ENCODE data around the gene SMCO3. TPM values are rescaled to one million over a fixed set of nuclear protein-coding genes. Genes with fewer than 3 reads are reported as not detected.
"Not testable (repeated sequence)": the region's sequence is repeated elsewhere in the genome, so short reads cannot be mapped to it uniquely, and the experiment has no call there.

Gene SMCO3
- total and polyA plus RNA-seq, 10 of the 15 experiments (the other 5 are each of a cell fraction or from before 2014, with no cell fraction given) = 0.05 to 0.35 (median 0.10) TPM; not detected in 6

DNA sequence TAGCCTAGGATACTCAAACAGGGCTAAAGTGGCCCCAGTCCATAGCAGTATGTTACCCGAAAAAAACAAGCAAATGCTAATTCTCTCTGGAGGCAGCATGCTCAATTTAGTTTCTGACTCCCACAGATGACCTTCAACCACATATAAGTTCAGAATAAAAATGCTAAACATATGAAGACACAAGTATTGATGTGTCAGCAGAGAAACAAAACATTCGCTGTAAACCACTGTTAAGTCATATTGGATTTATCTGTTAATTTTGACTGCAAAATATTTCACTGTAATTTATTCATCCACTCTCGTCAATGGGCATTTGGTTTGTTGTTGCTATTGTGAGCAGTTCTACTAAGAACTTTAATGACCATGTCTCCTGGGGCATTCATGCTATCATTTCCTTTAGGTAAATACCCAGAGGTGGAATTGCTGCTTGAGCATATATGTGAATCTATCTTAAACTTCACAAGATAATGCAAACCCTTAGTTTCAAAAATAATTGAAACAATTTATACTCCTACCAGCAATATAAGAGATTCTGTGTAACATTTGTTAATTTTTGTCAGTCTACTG is 47.2 kb downstream of the SMCO3 start:
- Histone ChIP-seq H3K4me1 (ENCODE audit: control insufficient read depth, insufficient read depth, low read length) (no peaks in the 10 kb centered on the region), H3K9ac (ENCODE audit: control insufficient read depth, insufficient read depth, low read length) (no peak overlapping the region), H3K27ac (ENCODE audit: control insufficient read depth, insufficient read depth) (no peak overlapping the region), H3K79me2 (ENCODE audit: control insufficient read depth, insufficient read depth, low read length) (peaks cover 57% of the 10 kb centered on the region), H3K27me3 (replicated peaks in 1 of 2; ENCODE audit: control insufficient read depth in 2 of 2, insufficient read depth in 2 of 2, low read length in 1 of 2) (no peaks in the 10 kb centered on the region), H3K9me3 (replicated peaks; ENCODE audit: control insufficient read depth, insufficient read depth, low read length) (peaks cover 20% of the 10 kb centered on the region), H4K20me1 (ENCODE audit: control insufficient read depth, insufficient read depth) (no peaks in the 10 kb centered on the region), H3K4me3 (peak overlapping the region; percentile 83; the same call in 1 of the 2 replicates), H3K4me2 (ENCODE audit: control insufficient read depth, insufficient read depth) (peak overlapping the region; percentile 15), H2AFZ (ENCODE audit: control insufficient read depth, low read depth, low read length) (no peak overlapping the region), H3K36me3 (ENCODE audit: control insufficient read depth in 2 of 2, insufficient read depth in 2 of 2, low read length in 1 of 2) (peaks cover 0 to 9% of the 10 kb centered on the region in 2 experiments; a peak in 2 of 4 replicates)
- TF ChIP-seq, protein P1, sequence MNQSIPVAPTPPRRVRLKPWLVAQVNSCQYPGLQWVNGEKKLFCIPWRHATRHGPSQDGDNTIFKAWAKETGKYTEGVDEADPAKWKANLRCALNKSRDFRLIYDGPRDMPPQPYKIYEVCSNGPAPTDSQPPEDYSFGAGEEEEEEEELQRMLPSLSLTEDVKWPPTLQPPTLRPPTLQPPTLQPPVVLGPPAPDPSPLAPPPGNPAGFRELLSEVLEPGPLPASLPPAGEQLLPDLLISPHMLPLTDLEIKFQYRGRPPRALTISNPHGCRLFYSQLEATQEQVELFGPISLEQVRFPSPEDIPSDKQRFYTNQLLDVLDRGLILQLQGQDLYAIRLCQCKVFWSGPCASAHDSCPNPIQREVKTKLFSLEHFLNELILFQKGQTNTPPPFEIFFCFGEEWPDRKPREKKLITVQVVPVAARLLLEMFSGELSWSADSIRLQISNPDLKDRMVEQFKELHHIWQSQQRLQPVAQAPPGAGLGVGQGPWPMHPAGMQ (IDR thresholded peaks at IDR 0.05; ENCODE audit: borderline replicate concordance) = no peak
- TF ChIP-seq, protein P2, sequence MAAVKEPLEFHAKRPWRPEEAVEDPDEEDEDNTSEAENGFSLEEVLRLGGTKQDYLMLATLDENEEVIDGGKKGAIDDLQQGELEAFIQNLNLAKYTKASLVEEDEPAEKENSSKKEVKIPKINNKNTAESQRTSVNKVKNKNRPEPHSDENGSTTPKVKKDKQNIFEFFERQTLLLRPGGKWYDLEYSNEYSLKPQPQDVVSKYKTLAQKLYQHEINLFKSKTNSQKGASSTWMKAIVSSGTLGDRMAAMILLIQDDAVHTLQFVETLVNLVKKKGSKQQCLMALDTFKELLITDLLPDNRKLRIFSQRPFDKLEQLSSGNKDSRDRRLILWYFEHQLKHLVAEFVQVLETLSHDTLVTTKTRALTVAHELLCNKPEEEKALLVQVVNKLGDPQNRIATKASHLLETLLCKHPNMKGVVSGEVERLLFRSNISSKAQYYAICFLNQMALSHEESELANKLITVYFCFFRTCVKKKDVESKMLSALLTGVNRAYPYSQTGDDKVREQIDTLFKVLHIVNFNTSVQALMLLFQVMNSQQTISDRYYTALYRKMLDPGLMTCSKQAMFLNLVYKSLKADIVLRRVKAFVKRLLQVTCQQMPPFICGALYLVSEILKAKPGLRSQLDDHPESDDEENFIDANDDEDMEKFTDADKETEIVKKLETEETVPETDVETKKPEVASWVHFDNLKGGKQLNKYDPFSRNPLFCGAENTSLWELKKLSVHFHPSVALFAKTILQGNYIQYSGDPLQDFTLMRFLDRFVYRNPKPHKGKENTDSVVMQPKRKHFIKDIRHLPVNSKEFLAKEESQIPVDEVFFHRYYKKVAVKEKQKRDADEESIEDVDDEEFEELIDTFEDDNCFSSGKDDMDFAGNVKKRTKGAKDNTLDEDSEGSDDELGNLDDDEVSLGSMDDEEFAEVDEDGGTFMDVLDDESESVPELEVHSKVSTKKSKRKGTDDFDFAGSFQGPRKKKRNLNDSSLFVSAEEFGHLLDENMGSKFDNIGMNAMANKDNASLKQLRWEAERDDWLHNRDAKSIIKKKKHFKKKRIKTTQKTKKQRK (IDR thresholded peaks at IDR 0.05; ENCODE audit: low read depth, low read length) = no peak
- TF ChIP-seq, protein P3, sequence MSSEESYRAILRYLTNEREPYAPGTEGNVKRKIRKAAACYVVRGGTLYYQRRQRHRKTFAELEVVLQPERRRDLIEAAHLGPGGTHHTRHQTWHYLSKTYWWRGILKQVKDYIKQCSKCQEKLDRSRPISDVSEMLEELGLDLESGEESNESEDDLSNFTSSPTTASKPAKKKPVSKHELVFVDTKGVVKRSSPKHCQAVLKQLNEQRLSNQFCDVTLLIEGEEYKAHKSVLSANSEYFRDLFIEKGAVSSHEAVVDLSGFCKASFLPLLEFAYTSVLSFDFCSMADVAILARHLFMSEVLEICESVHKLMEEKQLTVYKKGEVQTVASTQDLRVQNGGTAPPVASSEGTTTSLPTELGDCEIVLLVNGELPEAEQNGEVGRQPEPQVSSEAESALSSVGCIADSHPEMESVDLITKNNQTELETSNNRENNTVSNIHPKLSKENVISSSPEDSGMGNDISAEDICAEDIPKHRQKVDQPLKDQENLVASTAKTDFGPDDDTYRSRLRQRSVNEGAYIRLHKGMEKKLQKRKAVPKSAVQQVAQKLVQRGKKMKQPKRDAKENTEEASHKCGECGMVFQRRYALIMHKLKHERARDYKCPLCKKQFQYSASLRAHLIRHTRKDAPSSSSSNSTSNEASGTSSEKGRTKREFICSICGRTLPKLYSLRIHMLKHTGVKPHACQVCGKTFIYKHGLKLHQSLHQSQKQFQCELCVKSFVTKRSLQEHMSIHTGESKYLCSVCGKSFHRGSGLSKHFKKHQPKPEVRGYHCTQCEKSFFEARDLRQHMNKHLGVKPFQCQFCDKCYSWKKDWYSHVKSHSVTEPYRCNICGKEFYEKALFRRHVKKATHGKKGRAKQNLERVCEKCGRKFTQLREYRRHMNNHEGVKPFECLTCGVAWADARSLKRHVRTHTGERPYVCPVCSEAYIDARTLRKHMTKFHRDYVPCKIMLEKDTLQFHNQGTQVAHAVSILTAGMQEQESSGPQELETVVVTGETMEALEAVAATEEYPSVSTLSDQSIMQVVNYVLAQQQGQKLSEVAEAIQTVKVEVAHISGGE (CRISPR knock-in tag; IDR thresholded peaks at IDR 0.05) = no peak
- peak; percentile 34; the same call in 1 of the 2 replicates for TF ChIP-seq POLR2AphosphoS2 (IDR thresholded peaks at IDR 0.05; ENCODE audit: low read depth, low read length)
- ChIA-PET RAD21 (ENCODE audit: unreplicated experiment) (no interaction called here), CTCF (interaction anchor here (1.3 kb wide), 1 partner anchor 36 kb away, joined by 3 read pairs; the partner anchor contains the start of genes C12orf60 and WBP11), SMC1A (ENCODE audit: uncharacterized antibody, unreplicated experiment) (no interaction called here), POLR2A (no interaction called here)
- no peak for DNase-seq (ENCODE audit: low read depth, low spot score)
- FAIRE-seq = no peak
- BruUV-seq (replicated peaks) = no TSS peak
- 56% methylated on average over 3 of the region's 3 CpGs for WGBS (ENCODE audit: insufficient coverage, insufficient replicate concordance, low lambda C conversion rate, missing lambda C conversion rate)
- intact Hi-C loops (cut with micrococcal nuclease; ENCODE audit: unreplicated experiment) = loop anchor here (5.0 kb wide), 1 partner anchor 144 kb away; no protein-coding TSS in a partner anchor
- in situ Hi-C loops (cut with MboI) = loop anchor here (25.0 kb wide), 1 partner anchor 1871 kb away; no protein-coding TSS in a partner anchor
- no peak for ATAC-seq

DNA sequence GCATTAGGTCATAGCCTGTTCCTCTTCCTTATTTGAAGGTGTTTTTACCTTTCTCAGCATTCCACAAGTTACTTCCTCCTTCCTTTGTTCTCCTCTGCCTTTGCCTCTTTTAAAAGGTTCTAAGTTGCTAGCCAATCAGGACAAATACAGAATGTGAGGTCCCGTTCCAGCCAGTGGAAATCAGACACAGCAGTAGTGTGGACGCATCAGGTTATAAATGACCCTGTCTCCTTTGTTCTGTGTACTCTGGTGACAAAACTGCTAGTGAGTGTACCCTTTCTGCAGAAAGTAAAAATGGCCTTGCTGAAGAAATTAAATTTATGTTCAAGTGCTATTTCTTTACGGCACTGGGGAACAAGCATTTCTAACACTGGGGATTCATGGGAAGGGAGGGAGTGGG is 48.0 kb downstream of the SMCO3 start:
- ATAC-seq; BruUV-seq (replicated peaks); H3K4me1 ChIP-seq (ENCODE audit: control insufficient read depth, insufficient read depth, low read length); RAD21 ChIA-PET (ENCODE audit: unreplicated experiment); H3K27me3 ChIP-seq (replicated peaks in 1 of 2; ENCODE audit: control insufficient read depth in 2 of 2, insufficient read depth in 2 of 2, low read length in 1 of 2); H2AFZ ChIP-seq (ENCODE audit: control insufficient read depth, low read depth, low read length); DNase-seq (ENCODE audit: low read depth, low spot score); H3K9ac ChIP-seq (ENCODE audit: control insufficient read depth, insufficient read depth, low read length); H3K4me2 ChIP-seq (ENCODE audit: control insufficient read depth, insufficient read depth); H3K27ac ChIP-seq (ENCODE audit: control insufficient read depth, insufficient read depth); H4K20me1 ChIP-seq (ENCODE audit: control insufficient read depth, insufficient read depth); FAIRE-seq; SMC1A ChIA-PET (ENCODE audit: uncharacterized antibody, unreplicated experiment); POLR2A ChIA-PET; H3K4me3 ChIP-seq: not testable (repeated sequence)
- WGBS (ENCODE audit: insufficient coverage, insufficient replicate concordance, low lambda C conversion rate, missing lambda C conversion rate) = 99% methylated on average over 3 of the region's 3 CpGs
- in situ Hi-C loops (cut with MboI) (loop anchor here (25.0 kb wide), 1 partner anchor 1871 kb away; no protein-coding TSS in a partner anchor), intact Hi-C loops (cut with micrococcal nuclease; ENCODE audit: unreplicated experiment) (loop anchor here (5.0 kb wide), 1 partner anchor 144 kb away; no protein-coding TSS in a partner anchor)
- CTCF ChIA-PET = interaction anchor here (1.3 kb wide), 1 partner anchor 37 kb away, joined by 3 read pairs; the partner anchor contains the start of genes C12orf60 and WBP11
- peaks cover 0 to 12% of the 10 kb centered on the region in 2 experiments; a peak in 2 of 4 replicates for H3K36me3 ChIP-seq (ENCODE audit: control insufficient read depth in 2 of 2, insufficient read depth in 2 of 2, low read length in 1 of 2)
- peaks cover 23% of the 10 kb centered on the region for H3K9me3 ChIP-seq (replicated peaks; ENCODE audit: control insufficient read depth, insufficient read depth, low read length)
- H3K79me2 ChIP-seq (ENCODE audit: control insufficient read depth, insufficient read depth, low read length) = peaks cover 55% of the 10 kb centered on the region
